ENCODE results near the gene ACSL1.

Gene ACSL1

DNA sequence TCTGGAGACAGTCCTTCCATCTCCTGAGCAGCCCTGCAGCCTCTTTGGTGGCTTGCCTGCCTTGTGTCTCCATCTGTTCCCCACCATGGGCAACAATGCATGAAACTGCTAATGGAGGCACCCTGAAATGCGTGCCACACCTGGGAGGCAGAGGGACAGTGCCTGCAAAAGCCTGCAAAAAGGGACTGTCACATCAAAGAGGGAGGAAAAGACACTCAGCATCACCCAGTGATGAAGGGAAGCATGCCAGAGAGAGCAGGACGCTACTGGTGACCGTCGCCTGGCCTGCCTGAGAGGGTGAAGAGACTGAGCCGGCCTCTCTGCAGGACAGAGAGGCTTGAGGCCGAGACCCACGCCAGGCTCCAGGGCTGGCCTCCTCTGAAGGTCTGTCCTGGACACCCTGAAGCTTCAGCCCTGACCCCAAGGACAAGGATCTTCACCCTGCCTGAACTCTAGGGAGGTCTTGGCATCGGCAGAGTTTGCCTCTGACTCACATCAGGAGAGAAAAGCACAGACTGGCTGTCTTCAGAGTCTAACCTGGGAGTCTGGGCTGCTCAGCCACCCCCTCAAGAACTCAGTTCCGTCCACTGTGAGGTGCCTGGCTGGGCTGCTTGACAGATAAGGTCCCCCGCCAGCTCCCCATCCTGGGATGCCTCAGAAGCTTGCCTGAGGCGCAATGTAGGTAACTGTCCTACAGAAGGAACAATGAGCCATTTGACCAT, 8.1 kb downstream of the ACSL1 start:
- TF ChIP-seq, protein P1, sequence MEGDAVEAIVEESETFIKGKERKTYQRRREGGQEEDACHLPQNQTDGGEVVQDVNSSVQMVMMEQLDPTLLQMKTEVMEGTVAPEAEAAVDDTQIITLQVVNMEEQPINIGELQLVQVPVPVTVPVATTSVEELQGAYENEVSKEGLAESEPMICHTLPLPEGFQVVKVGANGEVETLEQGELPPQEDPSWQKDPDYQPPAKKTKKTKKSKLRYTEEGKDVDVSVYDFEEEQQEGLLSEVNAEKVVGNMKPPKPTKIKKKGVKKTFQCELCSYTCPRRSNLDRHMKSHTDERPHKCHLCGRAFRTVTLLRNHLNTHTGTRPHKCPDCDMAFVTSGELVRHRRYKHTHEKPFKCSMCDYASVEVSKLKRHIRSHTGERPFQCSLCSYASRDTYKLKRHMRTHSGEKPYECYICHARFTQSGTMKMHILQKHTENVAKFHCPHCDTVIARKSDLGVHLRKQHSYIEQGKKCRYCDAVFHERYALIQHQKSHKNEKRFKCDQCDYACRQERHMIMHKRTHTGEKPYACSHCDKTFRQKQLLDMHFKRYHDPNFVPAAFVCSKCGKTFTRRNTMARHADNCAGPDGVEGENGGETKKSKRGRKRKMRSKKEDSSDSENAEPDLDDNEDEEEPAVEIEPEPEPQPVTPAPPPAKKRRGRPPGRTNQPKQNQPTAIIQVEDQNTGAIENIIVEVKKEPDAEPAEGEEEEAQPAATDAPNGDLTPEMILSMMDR (IDR thresholded peaks at IDR 0.05; ENCODE audit: low read depth, low read length) = no peak
- H3K4me3 ChIP-seq (ENCODE audit: low read depth, low read length) = no peak overlapping the region

DNA sequence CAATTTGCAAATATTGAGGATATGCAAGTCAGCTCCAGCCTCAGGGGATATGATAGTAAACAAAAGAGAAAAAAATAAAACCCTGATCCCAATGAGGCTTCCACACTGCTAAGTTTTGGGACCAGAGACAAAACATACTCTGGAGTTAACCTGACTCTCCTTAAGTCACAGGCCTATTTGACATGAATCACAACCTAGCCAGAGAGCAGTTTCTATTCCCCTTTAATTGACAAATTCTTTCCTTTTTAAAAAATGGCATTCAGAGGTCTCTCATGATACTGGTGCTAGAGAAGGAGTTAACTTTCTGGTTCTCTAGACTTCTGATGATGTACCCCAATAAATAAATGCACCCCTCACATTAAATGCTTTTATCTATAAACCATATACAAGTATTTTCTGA, 8.8 kb downstream of the ACSL1 start:
- TF ChIP-seq, protein P1 (IDR thresholded peaks at IDR 0.05; ENCODE audit: low read depth, low read length) = no peak

DNA sequence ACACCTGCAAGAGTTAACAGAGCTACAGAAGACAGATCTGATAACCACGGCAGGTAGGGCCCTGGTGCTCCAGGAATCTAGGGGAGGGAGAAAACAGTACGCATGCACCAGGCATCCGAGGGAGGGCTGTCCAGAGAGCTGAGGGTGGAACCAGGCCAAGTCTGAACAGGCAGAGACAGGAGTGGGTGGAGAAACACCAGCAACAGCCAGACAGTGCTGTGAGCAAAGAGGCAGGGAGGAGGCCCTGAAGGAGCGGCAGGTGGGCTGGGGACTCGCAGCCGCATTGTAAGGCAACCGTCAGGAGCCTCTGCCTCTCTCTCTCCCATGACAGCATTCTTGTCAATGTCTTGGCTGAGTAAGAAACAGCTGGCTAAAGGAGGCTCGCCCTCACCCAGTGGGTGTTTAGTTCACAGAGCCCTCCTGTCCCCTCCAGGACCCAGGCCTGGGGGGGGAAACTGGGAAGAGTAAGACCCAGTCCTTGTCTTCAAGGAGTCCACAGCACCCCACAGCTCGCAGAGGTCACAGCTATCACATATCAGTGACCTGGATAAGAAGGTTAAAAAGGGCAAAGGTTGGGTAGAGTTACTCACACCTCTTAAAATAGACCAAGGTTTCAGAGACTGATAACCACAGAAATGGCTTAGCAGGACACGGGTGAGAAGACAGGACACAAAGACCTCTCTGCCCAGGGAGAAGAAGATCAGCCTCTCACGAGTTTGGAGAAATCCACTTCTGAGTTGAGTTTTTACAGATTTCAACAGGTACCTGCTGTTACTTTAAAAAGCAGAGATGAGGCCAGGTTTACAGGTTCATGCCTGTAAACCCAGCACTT, 10.5 kb downstream of the ACSL1 start:
- H3K4me3 ChIP-seq (ENCODE audit: low read depth, low read length) = no peak overlapping the region
- TF ChIP-seq, protein P1 (IDR thresholded peaks at IDR 0.05; ENCODE audit: low read depth, low read length) = no peak

More for the DNA sequence above, 8.8 kb downstream of the ACSL1 start:
- H3K4me3 ChIP-seq (ENCODE audit: low read depth, low read length) = no peak overlapping the region

DNA sequence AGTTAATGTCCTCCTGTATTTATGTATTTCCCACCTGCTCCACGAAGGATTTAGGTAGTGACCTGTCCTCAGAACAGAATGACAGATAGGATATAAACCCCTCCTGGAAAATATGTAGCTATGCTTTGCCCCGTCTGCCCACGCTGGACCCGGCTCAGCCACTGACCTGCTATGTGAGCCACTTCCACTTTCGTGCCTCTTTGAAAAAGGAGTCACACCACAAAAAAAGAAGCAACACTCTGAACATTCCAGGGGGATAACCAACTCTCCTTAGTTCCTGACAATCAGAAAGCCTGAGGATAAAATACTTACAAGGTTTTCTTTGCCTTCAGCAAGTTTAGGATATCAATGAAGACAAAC, 11.1 kb downstream of the ACSL1 start:
- TF ChIP-seq, protein P1 (IDR thresholded peaks at IDR 0.05; ENCODE audit: low read depth, low read length) = no peak
- H3K4me3 ChIP-seq (ENCODE audit: low read depth, low read length) = no peak overlapping the region

DNA sequence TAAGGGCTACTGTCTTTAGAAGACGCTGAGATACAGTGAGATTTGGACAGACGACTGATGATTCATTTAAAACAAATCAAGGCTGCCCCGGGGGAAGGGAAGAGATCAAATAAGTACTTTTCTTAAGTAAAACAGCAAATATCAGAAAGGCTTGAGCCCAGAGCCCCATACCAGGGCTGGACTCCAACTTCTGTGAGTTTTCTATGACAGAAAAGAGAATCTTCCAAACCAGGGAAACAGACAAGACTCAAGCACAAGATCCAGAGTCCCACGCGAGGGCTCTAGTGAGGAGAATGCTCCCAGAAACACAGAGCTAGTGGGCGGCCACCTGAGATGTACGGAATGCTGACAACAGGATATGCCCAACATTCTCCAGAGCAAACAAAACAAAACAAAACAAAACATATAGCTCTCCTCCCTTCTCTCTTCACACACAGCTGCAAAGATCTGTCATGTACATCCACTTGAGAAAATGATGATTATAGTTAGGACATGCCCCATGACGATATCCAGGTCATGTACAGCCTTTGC, 13.1 kb downstream of the ACSL1 start:
- H3K4me3 ChIP-seq (ENCODE audit: low read depth, low read length) = no peak overlapping the region
- TF ChIP-seq, protein P1 (IDR thresholded peaks at IDR 0.05; ENCODE audit: low read depth, low read length) = no peak

DNA sequence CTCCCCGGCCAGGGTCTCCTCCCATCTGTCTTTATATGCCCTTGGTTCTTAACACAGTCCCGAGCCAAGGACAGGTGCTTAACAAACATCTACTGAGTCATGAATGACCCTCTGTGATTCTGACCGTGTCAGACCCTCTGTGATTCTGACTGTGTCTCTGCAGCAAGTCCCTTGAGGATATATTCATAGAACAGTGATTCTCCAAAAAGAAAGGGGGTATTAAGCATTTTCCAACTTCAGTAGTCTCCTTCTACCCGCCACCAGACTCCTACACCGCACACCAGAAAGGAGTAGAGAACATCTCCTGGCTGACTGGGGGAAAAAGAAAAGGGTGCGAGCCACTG, 13.6 kb downstream of the ACSL1 start:
- H3K4me3 ChIP-seq (ENCODE audit: low read depth, low read length) = no peak overlapping the region
- TF ChIP-seq, protein P1 (IDR thresholded peaks at IDR 0.05; ENCODE audit: low read depth, low read length) = no peak
